SKM-1 (cell line): ENCODE results near the gene SPTBN1.

Source experiments
- DNase-seq: peaks from one replicate; lab custom pipeline; 2025; ENCODE audit not compliant: unreplicated experiment; lab: John Stamatoyannopoulos, UW

The SPTBN1 gene

DNA sequence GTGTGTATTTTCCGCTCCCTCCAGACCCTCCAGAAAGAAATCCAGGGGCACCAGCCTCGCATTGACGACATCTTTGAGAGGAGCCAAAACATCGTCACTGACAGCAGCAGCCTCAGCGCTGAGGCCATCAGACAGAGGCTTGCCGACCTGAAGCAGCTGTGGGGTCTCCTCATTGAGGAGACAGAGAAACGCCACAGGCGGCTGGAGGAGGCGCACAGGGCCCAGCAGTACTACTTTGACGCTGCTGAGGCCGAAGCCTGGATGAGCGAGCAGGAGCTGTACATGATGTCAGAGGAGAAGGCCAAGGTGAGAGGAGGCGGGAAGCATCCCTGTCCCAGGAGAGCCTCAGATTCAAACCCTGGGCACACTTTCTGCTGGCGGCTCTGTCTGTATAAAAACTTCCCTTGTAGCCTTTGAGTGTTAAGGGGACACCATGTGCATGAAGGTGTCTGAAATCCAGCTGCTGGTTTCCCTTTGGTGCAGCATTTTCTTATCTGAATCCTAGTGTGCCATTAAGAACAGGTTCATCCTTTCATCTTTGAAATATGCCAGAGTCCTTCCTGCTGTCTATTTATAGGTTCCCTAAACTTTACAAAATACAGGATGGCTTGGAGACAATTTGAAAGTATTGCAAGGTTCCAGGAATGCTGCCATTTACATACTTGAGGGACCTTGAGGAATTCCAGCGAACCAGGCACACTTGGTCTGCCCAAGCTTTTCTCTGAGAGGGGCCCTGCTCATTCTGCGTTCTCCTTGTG, 190.2 kb downstream of the SPTBN1 start:
- DNase-seq, result no peak

DNA sequence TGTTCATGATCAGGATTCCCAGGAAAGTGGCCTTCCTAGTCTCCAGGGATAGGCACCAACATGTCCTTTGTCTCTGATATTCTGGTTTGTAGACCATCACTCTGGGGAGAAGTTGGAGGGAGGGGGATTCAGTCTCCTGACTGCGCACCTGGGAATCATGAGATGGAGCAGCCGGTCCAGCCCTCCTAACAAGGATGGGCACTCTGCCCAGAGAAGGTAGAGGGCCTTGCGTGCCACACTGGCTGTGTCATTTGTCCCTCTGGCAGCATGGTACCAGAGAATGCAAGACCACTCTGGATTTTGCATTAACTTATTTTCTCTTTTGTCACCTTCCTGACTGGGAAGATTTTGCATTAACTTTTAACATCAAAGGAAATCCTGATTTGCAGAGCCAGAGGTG, 192.1 kb downstream of the SPTBN1 start:
- DNase-seq, result no peak

DNA sequence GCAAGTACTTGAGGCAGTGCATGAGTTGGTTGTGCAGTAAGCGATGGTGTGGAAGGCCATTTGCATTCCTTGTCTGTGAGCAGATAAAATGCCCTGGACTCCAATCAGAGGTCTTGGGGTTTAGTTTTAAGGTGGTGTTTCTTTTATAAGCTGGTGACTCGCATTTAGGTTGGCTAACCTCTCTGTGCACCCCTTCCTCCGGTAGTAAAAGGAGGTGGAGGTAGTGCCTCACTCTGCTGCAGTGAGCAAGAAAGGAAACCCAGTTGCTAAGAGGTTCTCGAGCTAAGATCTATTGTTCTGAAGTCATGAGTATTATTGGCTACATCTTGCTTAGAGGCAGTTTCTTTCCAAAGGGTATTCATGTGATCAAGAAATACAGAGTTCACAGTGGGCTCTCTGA, 193.1 kb downstream of the SPTBN1 start:
- DNase-seq, result no peak

DNA sequence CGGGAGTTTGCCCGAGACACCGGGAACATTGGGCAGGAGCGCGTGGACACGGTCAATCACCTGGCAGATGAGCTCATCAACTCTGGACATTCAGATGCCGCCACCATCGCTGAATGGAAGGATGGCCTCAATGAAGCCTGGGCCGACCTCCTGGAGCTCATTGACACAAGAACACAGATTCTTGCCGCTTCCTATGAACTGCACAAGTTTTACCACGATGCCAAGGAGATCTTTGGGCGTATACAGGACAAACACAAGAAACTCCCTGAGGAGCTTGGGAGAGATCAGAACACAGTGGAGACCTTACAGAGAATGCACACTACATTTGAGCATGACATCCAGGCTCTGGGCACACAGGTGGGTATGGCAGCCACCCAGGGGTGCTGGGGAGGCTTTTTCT, 193.5 kb downstream of the SPTBN1 start:
- DNase-seq, result no peak

DNA sequence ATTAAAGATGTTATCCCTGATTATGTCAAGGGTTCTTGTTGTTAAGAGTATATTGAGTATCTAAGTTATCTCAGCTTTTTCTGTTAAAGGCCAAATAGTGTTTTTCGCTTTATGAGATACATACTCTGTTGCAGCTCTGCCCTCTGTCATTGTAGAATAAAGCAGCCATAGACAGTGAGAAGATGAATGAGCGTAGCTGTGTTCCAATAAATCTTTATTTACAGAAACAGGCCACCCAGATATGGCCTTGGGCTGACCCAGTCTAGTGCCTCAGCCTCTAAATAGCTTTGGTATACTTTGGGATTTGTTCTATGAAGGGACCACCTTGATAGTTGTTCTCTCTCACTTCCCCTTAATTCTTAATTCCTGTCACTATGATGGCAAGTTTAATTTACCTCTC, 194.5 kb downstream of the SPTBN1 start:
- DNase-seq, result no peak

DNA sequence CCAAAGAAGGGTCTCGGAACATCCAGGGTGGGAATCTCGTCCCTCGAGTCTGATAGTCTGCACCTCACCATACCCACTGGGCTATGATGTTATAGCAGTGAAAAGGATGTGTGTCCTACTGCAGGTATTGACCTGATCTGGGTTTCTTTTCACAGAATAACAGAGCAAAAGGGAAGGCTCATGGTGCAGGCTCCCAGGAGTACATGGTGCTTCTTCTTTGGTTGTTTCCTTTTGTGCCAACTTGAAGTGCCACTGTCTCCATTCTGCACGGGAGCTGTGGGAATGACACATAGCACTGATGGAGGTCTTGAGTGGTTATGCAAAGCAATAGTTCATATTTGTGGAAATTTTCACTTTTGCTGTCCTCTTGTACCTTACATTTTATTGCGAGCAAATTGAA, 195.2 kb downstream of the SPTBN1 start:
- no peak for DNase-seq

DNA sequence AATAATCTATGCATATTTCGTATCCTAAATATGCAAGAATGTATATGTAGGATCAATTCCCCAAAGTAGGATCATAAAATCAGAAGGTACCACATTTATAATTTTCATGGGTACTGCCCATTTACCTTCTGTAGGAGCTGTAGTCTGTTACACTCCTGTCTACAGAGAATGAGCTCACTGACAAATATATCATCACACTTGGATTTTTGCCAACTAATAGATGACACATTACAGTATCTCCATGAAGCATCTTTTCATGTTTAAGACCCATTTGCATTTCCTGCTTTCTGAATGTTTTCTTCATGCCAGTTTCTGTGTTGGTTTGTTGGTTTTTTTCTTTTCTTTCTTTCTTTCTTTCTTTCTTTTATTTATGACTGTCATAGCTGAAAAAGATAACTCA, 196.4 kb downstream of the SPTBN1 start:
- no peak for DNase-seq

DNA sequence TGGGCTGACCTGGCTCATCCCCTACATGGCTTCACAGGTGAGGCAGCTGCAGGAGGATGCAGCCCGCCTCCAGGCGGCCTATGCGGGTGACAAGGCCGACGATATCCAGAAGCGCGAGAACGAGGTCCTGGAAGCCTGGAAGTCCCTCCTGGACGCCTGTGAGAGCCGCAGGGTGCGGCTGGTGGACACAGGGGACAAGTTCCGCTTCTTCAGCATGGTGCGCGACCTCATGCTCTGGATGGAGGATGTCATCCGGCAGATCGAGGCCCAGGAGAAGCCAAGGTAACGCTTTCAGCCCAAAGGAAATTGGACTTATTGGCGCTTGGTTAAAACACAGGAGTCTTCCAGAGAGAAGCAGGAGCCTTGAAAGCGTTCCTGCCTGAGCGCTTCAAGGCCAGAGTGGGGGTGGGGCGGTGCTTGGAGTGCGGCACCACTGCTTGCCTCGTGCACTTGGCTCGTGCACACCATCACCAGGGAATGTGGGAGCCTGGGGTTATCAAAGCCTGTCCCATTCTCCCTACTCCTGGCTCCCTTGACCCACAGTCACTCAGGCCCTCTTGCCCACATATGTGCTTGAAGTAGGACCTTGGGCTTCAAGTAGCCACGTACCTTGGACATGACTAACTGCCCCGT, 197.6 kb downstream of the SPTBN1 start:
- no peak for DNase-seq

DNA sequence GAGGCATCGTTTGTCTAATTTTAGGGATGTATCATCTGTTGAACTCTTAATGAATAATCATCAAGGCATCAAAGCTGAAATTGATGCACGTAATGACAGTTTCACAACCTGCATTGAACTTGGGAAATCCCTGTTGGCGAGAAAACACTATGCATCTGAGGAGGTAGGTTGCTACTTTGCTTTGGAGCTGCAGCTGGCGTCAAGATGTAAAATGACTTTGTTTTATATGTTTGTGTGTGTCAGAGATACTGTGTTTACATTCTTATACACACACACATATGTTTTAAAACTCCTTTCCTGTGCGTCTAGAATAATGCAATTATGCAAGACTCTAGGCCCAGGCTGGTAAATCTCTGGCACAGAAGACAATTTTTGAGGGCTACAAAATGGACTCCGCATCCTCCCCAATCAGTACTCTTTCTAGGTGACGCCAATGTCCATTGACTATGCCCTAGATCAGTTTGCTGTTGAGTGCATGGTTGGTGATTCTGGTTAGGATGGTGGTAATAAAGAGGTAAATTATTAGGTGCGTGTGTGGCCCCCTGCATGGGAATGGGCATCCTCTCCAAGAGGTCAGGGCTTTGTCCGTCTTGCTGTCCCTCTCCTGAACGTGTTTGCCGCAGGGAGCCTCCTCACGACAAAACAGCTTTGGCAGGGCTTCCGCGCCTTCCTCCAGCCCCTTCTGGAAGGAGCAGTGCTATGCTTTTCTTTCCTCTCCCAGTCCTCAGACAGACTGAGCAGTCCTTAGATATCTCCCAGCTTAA, 199.1 kb downstream of the SPTBN1 start:
- no peak for DNase-seq

DNA sequence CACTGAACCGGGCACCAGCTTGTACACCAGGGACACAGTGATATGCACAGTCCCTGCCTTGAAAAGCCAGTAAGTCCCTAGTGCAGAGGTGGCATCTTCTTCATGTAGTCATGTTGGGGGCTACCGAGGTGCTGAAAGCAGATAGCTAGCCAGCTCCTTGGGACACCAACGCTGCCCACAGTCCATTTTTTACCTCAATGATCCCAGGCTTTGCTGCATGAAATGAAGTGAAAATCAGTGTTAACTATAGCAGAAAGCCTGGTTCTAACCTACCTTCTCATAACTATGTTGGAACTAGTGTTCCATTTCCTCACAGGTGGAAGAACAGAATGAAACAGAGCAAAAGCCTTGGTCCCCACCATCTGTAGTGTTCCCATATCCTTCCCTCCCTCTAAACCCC, 200.7 kb downstream of the SPTBN1 start:
- no peak for DNase-seq

DNA sequence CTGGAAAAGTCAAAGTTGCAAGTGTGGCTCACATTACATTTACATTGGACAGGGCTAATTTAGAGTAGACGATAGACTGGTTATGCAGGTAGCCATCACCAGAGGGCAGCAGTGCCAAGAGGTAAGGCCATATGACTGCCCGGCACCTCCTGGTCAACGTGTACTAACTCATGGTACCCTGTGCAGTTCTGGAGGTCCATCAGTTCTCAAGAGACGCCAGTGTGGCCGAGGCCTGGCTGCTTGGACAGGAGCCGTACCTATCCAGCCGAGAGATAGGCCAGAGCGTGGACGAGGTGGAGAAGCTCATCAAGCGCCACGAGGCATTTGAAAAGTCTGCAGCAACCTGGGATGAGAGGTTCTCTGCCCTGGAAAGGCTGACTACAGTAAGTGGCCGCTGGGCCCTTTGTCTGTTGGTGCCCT, 201.5 kb downstream of the SPTBN1 start:
- no peak for DNase-seq

DNA sequence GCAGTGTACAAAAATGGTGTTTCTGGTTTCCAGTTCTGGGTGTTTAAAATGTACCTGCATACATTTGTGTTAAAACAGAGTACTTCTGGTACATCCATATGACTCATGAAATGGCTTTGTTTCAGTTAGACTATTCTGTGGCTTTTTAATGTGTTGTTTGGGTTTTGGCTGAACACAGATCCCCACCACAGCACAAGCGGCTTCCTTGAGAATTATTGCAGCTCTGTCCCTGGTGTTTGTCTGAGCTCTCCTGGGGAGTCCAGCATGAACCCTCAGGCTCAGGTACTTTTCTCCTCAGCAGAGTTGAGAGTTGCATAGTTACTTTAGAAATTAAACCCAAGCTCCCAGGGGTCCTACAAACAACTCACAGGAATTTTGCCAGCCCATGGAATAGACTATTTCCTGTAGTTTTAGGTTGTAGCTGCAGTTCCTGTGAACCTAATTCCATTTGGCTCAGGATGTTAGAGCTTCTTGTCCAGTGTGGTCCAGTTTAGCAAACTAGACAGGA, 202.5 kb downstream of the SPTBN1 start:
- no peak for DNase-seq

DNA sequence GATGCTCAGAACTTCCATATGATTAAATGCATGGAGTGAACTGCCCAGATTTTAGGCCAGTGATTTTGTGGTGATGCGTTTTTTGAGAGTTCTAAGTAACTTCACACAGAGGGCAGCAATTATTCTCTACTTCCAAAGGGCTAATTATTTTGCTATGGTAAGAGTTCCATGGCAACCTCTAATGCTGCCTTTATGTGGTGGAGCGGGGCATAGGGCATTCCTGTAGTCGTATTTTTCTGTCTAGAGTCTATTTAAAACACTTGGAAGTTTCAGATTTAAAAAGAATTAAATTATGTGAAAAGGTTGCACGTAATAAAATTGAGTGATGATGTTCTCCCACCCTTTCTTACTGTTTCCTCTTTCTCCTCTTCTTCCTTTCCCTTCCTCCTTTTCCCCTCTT, 203.4 kb downstream of the SPTBN1 start:
- no peak for DNase-seq

DNA sequence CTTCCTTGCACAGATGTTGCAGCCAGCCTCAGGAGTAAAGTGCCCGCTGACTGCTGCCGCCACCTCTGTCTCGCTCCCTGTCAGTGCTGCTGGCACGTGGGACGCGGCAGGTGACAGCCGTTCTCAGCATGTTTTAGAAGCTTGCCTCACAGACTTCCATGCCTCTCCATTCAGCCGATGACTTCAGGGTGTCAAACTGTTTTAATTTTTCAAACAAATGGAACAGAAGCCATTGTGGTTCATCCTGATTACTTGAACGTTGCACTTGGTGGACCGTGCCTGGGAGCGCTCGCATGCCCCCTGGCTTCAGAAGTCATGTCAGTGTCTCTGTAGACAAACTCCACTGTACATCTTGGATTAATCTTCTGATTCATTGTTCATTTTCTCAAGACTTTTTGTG, 204.6 kb downstream of the SPTBN1 start:
- DNase-seq, result no peak

DNA sequence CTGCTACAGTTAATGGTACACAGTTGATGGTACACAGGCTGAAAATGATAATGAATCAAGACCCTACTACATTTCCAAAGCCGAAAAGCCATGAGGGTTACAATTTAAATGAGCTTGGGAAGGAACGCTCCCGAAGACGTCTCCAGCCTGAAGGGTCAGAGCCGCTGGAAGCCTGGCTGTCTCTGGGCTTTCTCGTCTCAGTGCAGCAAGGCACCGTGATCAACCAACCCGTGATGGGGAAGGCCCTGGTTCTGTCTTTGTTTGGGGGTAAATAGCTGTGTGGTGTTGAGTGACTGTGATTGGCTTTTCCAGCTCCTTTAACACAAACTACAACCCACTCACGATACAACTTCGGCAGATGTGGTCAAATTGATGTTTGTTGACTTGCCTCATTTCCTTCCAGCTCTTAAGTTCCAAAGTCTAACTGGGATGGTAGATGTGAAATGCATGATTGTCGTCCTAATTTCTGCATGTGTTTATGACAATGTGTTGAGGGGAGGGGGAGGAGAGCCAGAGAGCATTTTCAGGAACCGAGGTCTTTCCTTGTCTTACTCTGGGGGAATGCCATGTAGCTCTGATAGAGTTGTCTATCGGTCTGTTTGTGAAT, 207.4 kb downstream of the SPTBN1 start:
- DNase-seq, result no peak

DNA sequence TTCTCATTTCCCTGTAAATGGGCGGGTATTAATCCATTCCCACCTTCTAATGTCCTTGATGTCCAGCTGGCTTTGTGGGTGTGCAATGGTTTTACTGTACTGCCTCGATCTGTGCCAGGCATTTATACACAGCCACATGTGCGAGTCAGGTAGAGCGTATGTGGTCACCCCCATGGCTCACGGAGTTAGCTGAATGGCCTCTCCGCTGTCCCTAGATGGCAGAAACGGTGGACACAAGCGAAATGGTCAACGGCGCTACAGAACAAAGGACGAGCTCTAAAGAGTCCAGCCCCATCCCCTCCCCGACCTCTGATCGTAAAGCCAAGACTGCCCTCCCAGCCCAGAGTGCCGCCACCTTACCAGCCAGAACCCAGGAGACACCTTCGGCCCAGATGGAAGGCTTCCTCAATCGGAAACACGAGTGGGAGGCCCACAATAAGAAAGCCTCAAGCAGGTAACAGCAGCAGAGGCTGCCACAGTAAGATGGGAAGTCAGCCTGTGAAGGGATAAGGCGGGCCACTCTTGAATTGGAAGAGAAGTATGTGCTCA, 208.2 kb downstream of the SPTBN1 start:
- no peak for DNase-seq

DNA sequence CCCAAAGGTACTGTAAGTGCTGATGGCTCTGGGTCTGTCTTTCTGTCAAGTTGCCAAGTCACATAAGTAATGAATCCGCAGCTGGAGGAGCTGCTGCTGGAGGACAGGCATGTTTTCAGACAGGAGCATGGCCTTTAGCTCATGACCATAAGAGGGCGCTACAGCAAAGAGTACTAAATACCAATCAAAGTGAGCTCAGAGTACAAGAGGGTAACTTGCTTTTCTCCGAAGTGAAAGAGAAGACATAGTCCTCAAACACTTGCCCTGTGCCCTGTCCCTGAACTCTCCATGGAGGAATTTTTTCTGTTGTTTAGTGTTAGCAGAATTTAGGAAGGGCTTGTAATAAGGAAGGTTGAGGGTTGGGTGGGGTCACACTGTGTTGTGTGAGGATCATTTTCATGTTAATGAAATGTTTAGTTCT, 209.3 kb downstream of the SPTBN1 start:
- peak; percentile 30 for DNase-seq

DNA sequence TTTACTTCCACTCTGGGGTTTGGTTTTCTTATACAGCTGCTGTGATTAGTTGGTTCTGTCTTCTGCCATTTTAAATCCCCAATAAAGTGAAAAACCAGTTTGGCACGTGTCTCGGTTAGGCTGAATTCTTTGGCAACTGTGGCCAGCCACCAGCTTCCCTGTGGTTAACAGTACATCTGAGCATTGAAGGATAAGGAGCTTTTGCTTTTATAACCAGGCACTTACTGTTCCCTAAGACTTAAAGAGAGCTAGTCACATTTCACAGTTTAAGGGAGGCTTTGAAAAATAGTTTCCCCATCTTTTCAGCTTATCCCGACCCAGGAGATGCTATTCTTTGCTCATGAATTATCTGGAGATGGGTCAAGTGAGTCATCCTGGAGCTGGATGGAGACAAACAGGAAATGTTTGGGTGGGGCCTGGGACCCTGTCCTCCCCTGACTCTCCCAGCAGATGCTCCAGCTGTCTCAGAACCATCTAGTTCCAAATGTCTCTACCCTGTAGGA, 210.1 kb downstream of the SPTBN1 start:
- no peak for DNase-seq

DNA sequence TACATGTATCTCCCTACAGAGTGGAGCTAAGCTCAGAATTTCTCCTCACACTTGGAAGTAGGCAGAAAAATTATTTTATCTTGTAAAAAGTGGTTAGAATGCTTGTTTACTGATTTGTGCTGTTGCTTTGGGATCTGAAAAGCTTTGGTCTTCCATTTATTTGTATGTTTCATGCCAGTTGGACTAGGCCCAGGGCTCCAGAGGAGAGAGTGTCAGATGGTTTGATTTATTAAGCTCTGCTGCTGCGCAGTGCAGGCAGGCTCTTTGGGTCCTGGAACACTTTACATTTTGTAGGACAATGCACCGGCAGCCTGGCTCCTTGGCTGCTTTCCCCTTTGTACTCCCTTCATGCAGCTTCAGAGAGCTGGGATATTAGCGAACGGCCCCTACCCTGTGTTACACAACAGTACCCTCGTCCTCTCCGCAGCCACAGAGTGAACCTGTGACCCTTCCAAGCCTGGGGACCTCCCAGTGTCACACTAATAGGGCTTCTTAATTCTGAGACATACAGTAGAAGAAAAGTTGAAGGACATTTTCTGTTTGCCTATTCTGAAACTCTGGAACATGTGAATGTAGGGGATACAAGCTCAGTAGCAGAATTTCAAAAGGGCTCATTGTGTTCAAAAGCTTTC, 210.6 kb downstream of the SPTBN1 start:
- no peak for DNase-seq

DNA sequence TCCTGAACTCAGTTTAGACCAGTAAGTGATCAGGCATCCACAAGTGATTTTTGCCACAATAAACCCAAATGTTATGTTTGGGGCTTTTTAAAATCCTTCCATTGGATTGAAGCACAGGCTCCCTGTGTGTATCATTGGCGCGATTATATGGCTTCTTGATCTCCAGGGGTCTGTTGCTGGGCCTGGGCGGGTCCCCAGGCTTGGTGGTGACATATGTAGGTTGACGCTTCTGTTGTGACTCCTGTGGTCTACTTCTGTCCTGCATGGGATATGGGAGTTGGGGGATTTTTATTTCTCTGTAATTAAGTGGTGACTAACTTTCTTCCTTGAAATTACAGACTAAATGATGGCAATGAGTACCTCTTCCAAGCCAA, 211.1 kb downstream of the SPTBN1 start:
- DNase-seq, result no peak
